ENCODE data around the gene CDH8. TPM values are rescaled to one million over a fixed set of nuclear protein-coding genes. Genes with fewer than 3 reads are reported as not detected.
"Not testable (repeated sequence)": the region's sequence is repeated elsewhere in the genome, so short reads cannot be mapped to it uniquely, and the experiment has no call there.

CDH8 gene
- total and polyA plus RNA-seq, 2 donors (not counting 1 experiment from before 2014, with no cell fraction given): not detected

GRCh38 chr16:61923629-61924028, 112.6 kb downstream of the CDH8 start:
- no peaks in the 10 kb centered on the region for H3K79me2 ChIP-seq (ENCODE audit: control insufficient read depth, insufficient read depth, low read length)
- POLR2A ChIA-PET: no interaction called here
- no peak overlapping the region for H3K27ac Mint-ChIP-seq
- H3K27ac ChIP-seq (ENCODE audit: low read length in 2 of 2): no peak overlapping the region
- H3K9ac ChIP-seq (ENCODE audit: low read length): no peak overlapping the region
- H3K36me3 ChIP-seq (replicated peaks in 1 of 2; ENCODE audit: control extremely low read depth in 1 of 2, control insufficient read depth in 1 of 2, extremely low read depth in 1 of 2, insufficient read depth in 2 of 2, low read length in 1 of 2): no peaks in the 10 kb centered on the region
- ATAC-seq (ENCODE audit: low read depth): no peak
- no peak for DNase-seq
- no peaks in the 10 kb centered on the region for H3K4me1 ChIP-seq (ENCODE audit: control insufficient read depth in 2 of 2, insufficient read depth in 2 of 2, low read length in 2 of 2)
- H4K20me1 ChIP-seq (ENCODE audit: control insufficient read depth, insufficient read depth, low read length, poor library complexity, severe bottlenecking): no peaks in the 10 kb centered on the region
- H3K4me2 ChIP-seq (replicated peaks; ENCODE audit: low read depth, low read length, poor library complexity, severe bottlenecking): no peak overlapping the region
- intact Hi-C loops (cut with micrococcal nuclease): no loop called here
- H2AFZ ChIP-seq (ENCODE audit: insufficient read depth, low read depth, low read length, poor library complexity, severe bottlenecking): no peak overlapping the region
- H3K4me3 Mint-ChIP-seq: no peak overlapping the region
- no peaks in the 10 kb centered on the region for H3K9me3 Mint-ChIP-seq (ENCODE audit: insufficient read depth)
- no peaks in the 10 kb centered on the region for H3K4me1 Mint-ChIP-seq
- H3K27me3 Mint-ChIP-seq: no peaks in the 10 kb centered on the region
- H3K4me3 ChIP-seq (ENCODE audit: control extremely low read depth in 1 of 5, extremely low read depth in 1 of 5, insufficient read depth in 1 of 5, low read depth in 2 of 5, low read length in 4 of 5): no peak overlapping the region
- no peaks in the 10 kb centered on the region for H3K9me3 ChIP-seq (ENCODE audit: control extremely low read depth in 1 of 3, control insufficient read depth in 2 of 3, insufficient read depth in 1 of 3, low read length in 2 of 3)
- CTCF ChIA-PET: no interaction called here
- no peaks in the 10 kb centered on the region for H3K27me3 ChIP-seq (replicated peaks in 1 of 4; ENCODE audit: control extremely low read depth in 1 of 4, control insufficient read depth in 3 of 4, insufficient read depth in 4 of 4, low read length in 3 of 4)
- no peak for TF ChIP-seq EZH2 (IDR thresholded peaks at IDR 0.05; ENCODE audit: borderline replicate concordance, insufficient read depth, low read depth, low read length, poor library complexity, severe bottlenecking)
- TF ChIP-seq, protein P1, sequence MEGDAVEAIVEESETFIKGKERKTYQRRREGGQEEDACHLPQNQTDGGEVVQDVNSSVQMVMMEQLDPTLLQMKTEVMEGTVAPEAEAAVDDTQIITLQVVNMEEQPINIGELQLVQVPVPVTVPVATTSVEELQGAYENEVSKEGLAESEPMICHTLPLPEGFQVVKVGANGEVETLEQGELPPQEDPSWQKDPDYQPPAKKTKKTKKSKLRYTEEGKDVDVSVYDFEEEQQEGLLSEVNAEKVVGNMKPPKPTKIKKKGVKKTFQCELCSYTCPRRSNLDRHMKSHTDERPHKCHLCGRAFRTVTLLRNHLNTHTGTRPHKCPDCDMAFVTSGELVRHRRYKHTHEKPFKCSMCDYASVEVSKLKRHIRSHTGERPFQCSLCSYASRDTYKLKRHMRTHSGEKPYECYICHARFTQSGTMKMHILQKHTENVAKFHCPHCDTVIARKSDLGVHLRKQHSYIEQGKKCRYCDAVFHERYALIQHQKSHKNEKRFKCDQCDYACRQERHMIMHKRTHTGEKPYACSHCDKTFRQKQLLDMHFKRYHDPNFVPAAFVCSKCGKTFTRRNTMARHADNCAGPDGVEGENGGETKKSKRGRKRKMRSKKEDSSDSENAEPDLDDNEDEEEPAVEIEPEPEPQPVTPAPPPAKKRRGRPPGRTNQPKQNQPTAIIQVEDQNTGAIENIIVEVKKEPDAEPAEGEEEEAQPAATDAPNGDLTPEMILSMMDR (IDR thresholded peaks at IDR 0.05): no peak

- Mint-ChIP-seq H3K4me1 (no peaks in the 10 kb centered on the region), H3K27me3 (no peaks in the 10 kb centered on the region), H3K9me3 (ENCODE audit: insufficient read depth) (no peaks in the 10 kb centered on the region), H3K4me3 (no peak overlapping the region), H3K27ac (no peak overlapping the region)
- Histone ChIP-seq H4K20me1 (ENCODE audit: control insufficient read depth, insufficient read depth, low read length, poor library complexity, severe bottlenecking) (no peaks in the 10 kb centered on the region), H2AFZ (ENCODE audit: insufficient read depth, low read depth, low read length, poor library complexity, severe bottlenecking) (no peak overlapping the region), H3K36me3 (replicated peaks in 1 of 2; ENCODE audit: control extremely low read depth in 1 of 2, control insufficient read depth in 1 of 2, extremely low read depth in 1 of 2, insufficient read depth in 2 of 2, low read length in 1 of 2) (no peaks in the 10 kb centered on the region), H3K4me2 (replicated peaks; ENCODE audit: low read depth, low read length, poor library complexity, severe bottlenecking) (no peak overlapping the region), H3K27ac (ENCODE audit: low read length in 2 of 2) (no peak overlapping the region), H3K9ac (ENCODE audit: low read length) (no peak overlapping the region), H3K27me3 (replicated peaks in 1 of 4; ENCODE audit: control extremely low read depth in 1 of 4, control insufficient read depth in 3 of 4, insufficient read depth in 4 of 4, low read length in 3 of 4) (no peaks in the 10 kb centered on the region), H3K9me3 (ENCODE audit: control extremely low read depth in 1 of 3, control insufficient read depth in 2 of 3, insufficient read depth in 1 of 3, low read length in 2 of 3) (no peaks in the 10 kb centered on the region), H3K4me1 (ENCODE audit: control insufficient read depth in 2 of 2, insufficient read depth in 2 of 2, low read length in 2 of 2) (no peaks in the 10 kb centered on the region), H3K4me3 (ENCODE audit: control extremely low read depth in 1 of 5, extremely low read depth in 1 of 5, insufficient read depth in 1 of 5, low read depth in 2 of 5, low read length in 4 of 5) (no peak overlapping the region), H3K79me2 (ENCODE audit: control insufficient read depth, insufficient read depth, low read length) (no peaks in the 10 kb centered on the region)
- 92% methylated on average over 1 of the region's 3 CpGs for WGBS (ENCODE audit: insufficient coverage)
- intact Hi-C loops (cut with micrococcal nuclease): no loop called here
- TF ChIP-seq, protein P1 (IDR thresholded peaks at IDR 0.05): no peak
- no peak for TF ChIP-seq EZH2 (IDR thresholded peaks at IDR 0.05; ENCODE audit: borderline replicate concordance, insufficient read depth, low read depth, low read length, poor library complexity, severe bottlenecking)
- ATAC-seq (ENCODE audit: low read depth) (no peak), DNase-seq (no peak)
- ChIA-PET POLR2A (no interaction called here), CTCF (no interaction called here)
Measured at GRCh38 chr16:61921373-61921772, 114.9 kb downstream of the CDH8 start.

- H2AFZ ChIP-seq (ENCODE audit: insufficient read depth, low read depth, low read length, poor library complexity, severe bottlenecking); H3K4me3 ChIP-seq (ENCODE audit: control extremely low read depth in 1 of 5, extremely low read depth in 1 of 5, insufficient read depth in 1 of 5, low read depth in 2 of 5, low read length in 4 of 5); H3K4me1 Mint-ChIP-seq; CTCF ChIA-PET; H3K4me2 ChIP-seq (replicated peaks; ENCODE audit: low read depth, low read length, poor library complexity, severe bottlenecking); H4K20me1 ChIP-seq (ENCODE audit: control insufficient read depth, insufficient read depth, low read length, poor library complexity, severe bottlenecking); H3K27me3 ChIP-seq (replicated peaks in 1 of 4; ENCODE audit: control extremely low read depth in 1 of 4, control insufficient read depth in 3 of 4, insufficient read depth in 4 of 4, low read length in 3 of 4); H3K4me1 ChIP-seq (ENCODE audit: control insufficient read depth in 2 of 2, insufficient read depth in 2 of 2, low read length in 2 of 2); H3K4me3 Mint-ChIP-seq; H3K9me3 Mint-ChIP-seq (ENCODE audit: insufficient read depth); H3K9ac ChIP-seq (ENCODE audit: low read length); H3K27ac Mint-ChIP-seq; intact Hi-C loops (cut with micrococcal nuclease); DNase-seq; H3K27ac ChIP-seq (ENCODE audit: low read length in 2 of 2); H3K27me3 Mint-ChIP-seq; H3K79me2 ChIP-seq (ENCODE audit: control insufficient read depth, insufficient read depth, low read length); POLR2A ChIA-PET; H3K9me3 ChIP-seq (ENCODE audit: control extremely low read depth in 1 of 3, control insufficient read depth in 2 of 3, insufficient read depth in 1 of 3, low read length in 2 of 3); ATAC-seq (ENCODE audit: low read depth); H3K36me3 ChIP-seq (replicated peaks in 1 of 2; ENCODE audit: control extremely low read depth in 1 of 2, control insufficient read depth in 1 of 2, extremely low read depth in 1 of 2, insufficient read depth in 2 of 2, low read length in 1 of 2): not testable (repeated sequence)
- WGBS (ENCODE audit: insufficient coverage): 96% methylated on average over 11 of the region's 37 CpGs
Measured at GRCh38 chr16:61917865-61918826, 118.1 kb downstream of the CDH8 start.
